ENCODE results near the gene IGF1R. TPM values are rescaled to one million over a fixed set of nuclear protein-coding genes. Genes with fewer than 3 reads are reported as not detected.
"Not testable (repeated sequence)": the region's sequence is repeated elsewhere in the genome, so short reads cannot be mapped to it uniquely, and the experiment has no call there.

The IGF1R gene
- total RNA-seq, 1 experiment from 2014 or later, result 87.9 TPM

DNA sequence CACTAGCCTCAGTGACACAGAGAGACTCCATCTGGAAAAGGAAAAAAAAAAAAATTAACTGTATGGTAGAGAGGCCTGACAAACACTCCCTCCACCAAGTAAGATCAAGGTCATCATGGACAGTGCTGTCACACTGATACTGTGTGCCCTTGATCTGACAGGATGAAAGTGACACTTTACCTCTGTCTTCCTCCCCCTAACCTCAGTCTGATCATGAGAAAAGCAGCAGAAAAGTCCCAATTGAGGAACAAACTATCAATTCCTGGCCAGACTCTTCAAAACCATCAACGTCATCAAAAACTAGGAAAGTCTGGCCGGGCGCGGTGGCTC, 332.5 kb downstream of the IGF1R start:
- in situ Hi-C loops (cut with HindIII; ENCODE audit: low pct_unique_long_range_greater_than_20kb, low sequenced_read_pairs), result no loop called here
- no peak for DNase-seq (ENCODE audit: low read depth)

GRCh38 chr15:98981851-98982722, 333.7 kb downstream of the IGF1R start:
- in situ Hi-C loops (cut with HindIII; ENCODE audit: low pct_unique_long_range_greater_than_20kb, low sequenced_read_pairs), result no loop called here
- DNase-seq (ENCODE audit: low read depth), result peak; percentile 84

- in situ Hi-C loops (cut with HindIII; ENCODE audit: low pct_unique_long_range_greater_than_20kb, low sequenced_read_pairs), result no loop called here
- DNase-seq (ENCODE audit: low read depth), result peak; percentile 72
Measured at GRCh38 chr15:98983334-98983733, 335.0 kb downstream of the IGF1R start.

GRCh38 chr15:98986281-98986680, 337.9 kb downstream of the IGF1R start:
- in situ Hi-C loops (cut with HindIII; ENCODE audit: low pct_unique_long_range_greater_than_20kb, low sequenced_read_pairs), result no loop called here
- DNase-seq (ENCODE audit: low read depth), result no peak

- in situ Hi-C loops (cut with HindIII; ENCODE audit: low pct_unique_long_range_greater_than_20kb, low sequenced_read_pairs), result no loop called here
- no peak for DNase-seq (ENCODE audit: low read depth)
Measured at GRCh38 chr15:98994892-98995291, 346.6 kb downstream of the IGF1R start.

DNA sequence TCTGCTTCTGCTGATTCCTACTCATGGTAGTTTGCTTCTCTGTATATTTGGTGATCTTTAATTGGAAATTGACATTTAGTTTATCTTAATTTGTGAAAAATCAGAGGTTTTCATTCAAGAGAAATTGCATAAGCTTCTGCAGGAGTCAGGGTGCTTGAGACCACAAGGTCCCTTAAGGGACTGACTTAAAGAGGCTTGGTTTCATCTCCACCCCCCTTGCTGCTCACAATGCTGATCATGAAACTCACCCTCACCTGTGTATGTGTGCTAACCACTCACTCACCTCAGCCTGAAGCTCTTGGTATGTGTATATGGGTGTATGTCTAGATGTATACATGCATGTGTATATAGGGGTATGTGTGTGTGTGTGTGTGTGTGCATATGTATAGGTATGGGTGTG, 347.8 kb downstream of the IGF1R start:
- in situ Hi-C loops (cut with HindIII; ENCODE audit: low pct_unique_long_range_greater_than_20kb, low sequenced_read_pairs), result no loop called here
- no peak for DNase-seq (ENCODE audit: low read depth)

DNA sequence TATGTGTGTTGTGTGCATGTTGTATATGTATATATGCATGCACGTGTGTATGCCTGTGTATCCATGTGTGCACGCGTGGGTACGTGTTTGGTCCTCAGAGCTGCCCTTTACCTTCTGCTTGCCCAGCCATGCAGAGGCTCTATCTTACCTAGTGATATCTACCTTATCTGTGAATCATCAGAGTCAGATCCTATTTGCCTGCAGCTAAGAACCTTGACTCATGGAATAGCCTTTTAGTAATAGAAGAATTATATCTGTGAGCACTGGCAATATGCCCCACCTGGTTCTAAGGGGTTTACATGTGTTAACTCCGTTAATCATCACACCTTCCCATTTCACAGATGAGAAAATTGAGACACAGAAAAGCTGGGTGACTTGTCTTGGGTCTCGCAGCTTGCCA, 348.3 kb downstream of the IGF1R start:
- DNase-seq (ENCODE audit: low read depth), result no peak
- in situ Hi-C loops (cut with HindIII; ENCODE audit: low pct_unique_long_range_greater_than_20kb, low sequenced_read_pairs), result no loop called here

DNA sequence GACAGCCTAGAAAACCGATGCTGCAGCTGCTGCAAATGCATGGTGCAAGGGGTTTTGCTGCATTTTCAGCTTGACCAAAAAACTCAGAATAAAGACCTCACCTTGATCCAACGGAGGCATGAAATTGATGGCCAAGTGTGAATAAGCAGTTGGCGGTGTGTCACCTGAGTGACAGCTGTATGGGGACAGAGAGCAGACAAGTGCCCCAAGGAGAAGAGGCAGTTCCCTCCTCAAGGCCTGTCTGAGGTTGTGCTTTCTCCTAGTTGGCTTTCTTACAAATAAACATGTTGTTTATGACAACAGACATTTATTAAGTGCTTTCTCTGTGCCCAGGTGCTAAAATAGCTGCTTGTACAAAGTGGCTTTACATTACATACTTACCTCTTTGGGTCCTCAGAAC, 349.0 kb downstream of the IGF1R start:
- in situ Hi-C loops (cut with HindIII; ENCODE audit: low pct_unique_long_range_greater_than_20kb, low sequenced_read_pairs), result no loop called here
- no peak for DNase-seq (ENCODE audit: low read depth)

GRCh38 chr15:98997755-98998154, 349.4 kb downstream of the IGF1R start:
- DNase-seq (ENCODE audit: low read depth), result no peak
- in situ Hi-C loops (cut with HindIII; ENCODE audit: low pct_unique_long_range_greater_than_20kb, low sequenced_read_pairs), result no loop called here

DNA sequence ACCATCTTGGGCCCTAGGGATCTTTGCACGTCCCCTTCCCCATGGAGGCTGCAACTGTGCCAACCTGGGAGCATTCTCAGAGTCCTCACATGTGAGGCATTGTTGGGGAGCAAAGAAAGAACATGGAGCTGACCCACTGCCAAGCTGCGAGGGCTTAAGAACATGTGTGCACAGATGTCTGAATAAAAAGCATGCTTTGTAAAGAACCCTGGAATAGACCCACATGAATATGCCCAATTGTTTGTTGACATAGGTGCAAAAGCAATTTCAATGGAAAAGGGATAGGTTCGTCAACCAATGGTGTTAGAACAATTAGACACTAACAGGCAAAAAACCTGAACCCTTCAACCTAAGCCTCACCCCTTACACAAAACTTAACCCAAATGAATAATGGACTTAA, 349.9 kb downstream of the IGF1R start:
- DNase-seq (ENCODE audit: low read depth), result no peak
- in situ Hi-C loops (cut with HindIII; ENCODE audit: low pct_unique_long_range_greater_than_20kb, low sequenced_read_pairs), result no loop called here

GRCh38 chr15:98999233-98999632, 350.9 kb downstream of the IGF1R start:
- DNase-seq (ENCODE audit: low read depth), result no peak
- in situ Hi-C loops (cut with HindIII; ENCODE audit: low pct_unique_long_range_greater_than_20kb, low sequenced_read_pairs), result no loop called here

- DNase-seq (ENCODE audit: low read depth), result no peak
- in situ Hi-C loops (cut with HindIII; ENCODE audit: low pct_unique_long_range_greater_than_20kb, low sequenced_read_pairs), result no loop called here
Measured at GRCh38 chr15:99002226-99002625, 353.9 kb downstream of the IGF1R start.

- DNase-seq (ENCODE audit: low read depth); in situ Hi-C loops (cut with HindIII; ENCODE audit: low pct_unique_long_range_greater_than_20kb, low sequenced_read_pairs): not testable (repeated sequence)
Measured at GRCh38 chr15:99003317-99003716, 355.0 kb downstream of the IGF1R start.

GRCh38 chr15:99004998-99005974, 356.9 kb downstream of the IGF1R start:
- DNase-seq (ENCODE audit: low read depth); in situ Hi-C loops (cut with HindIII; ENCODE audit: low pct_unique_long_range_greater_than_20kb, low sequenced_read_pairs): not testable (repeated sequence)

DNA sequence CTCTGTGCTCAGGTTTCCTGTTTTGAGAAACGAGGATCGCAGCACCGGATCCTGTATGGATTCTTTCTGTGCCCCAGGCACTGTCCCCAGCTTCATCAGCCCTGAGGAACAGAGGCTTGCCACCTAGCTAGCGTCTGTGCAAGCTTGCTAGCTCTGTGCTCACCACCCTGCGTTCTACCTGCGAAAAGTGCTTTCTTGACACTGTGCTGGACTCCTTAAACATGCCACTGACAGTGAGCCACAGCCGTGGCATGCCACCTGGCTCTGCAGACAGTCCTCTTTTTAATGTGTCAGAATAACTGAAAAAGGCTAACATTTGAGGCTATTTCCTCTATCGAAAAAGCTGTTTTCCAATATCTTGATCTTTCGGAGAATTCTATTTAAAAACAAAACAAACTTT, 357.8 kb downstream of the IGF1R start:
- in situ Hi-C loops (cut with HindIII; ENCODE audit: low pct_unique_long_range_greater_than_20kb, low sequenced_read_pairs), result no loop called here

DNA sequence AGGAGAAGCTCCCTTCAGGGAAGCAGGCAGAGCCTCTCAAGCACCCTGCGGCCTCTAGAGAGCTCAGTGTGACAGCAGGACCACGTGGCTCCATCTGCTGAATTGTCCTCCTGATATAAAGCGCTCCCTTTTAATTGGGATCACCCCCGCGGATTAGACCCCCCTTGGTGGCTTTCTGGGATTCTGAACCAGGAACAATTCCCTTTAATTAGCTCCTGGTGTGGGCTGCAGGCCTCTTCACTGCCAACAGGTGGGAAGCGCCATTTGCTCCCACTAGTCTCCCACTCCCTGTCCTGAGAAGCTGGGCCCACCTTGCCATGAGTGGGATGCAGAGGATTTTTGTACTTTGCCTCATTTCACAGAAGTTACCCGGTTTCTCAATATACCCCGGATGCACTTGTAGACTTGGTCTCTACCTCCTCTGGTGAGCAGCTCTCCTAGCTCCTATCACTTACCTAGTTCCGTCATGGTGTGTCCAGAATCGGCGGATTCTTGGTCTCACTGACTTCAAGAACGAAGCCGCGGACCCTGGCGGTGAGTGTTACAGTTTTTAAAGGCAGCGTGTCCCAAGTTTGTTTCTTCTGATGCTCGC, 358.7 kb downstream of the IGF1R start:
- no peak for DNase-seq (ENCODE audit: low read depth)
- in situ Hi-C loops (cut with HindIII; ENCODE audit: low pct_unique_long_range_greater_than_20kb, low sequenced_read_pairs), result no loop called here

More for the DNA sequence above, 357.8 kb downstream of the IGF1R start:
- no peak for DNase-seq (ENCODE audit: low read depth)

DNA sequence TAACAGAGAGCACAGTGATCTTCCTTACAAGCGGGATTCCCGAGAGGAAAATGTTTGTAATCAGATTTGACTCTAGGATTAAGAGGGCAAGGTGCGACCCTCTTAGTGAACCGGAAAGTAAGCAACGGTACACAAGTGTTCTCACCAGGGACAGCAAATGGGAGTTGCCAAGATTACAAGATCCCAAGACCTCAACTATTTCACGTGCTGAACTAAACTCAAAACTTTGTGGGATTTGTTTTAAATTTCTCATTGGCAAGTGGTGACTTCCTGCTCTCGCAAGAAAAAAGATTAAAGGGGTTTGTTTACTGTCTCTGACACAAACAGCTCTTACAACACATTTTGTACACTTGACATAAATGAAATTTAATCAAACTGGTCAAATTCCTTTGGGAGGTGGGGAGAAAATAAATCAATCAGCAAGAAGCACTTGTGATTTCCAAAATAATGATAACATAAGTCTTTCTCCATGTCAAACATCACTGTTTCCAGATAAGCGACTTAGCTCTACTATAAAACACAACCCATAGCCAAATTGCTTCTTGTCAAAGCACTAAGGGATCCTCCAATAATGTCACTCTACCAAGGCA, 361.5 kb downstream of the IGF1R start:
- no peak for DNase-seq (ENCODE audit: low read depth)
- in situ Hi-C loops (cut with HindIII; ENCODE audit: low pct_unique_long_range_greater_than_20kb, low sequenced_read_pairs), result no loop called here

DNA sequence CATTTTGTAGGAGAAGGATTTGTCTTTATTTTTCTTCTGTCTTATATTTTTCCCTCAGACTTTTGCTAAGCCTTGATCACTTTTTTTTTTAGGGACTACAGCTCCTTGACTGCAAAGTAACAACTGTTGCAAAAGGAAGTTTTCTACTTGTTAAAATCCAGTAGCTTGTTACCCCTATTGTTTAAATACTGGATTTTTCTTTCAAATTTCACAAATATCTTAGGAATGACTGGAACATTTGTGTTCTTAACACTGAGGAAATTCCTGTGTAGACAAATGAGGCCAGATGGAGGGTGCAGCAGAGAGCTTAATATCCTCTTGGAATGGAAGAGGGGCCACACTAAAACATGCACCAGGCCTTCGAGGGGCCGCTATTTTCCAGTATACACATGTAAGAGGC, 362.4 kb downstream of the IGF1R start:
- in situ Hi-C loops (cut with HindIII; ENCODE audit: low pct_unique_long_range_greater_than_20kb, low sequenced_read_pairs), result no loop called here
- no peak for DNase-seq (ENCODE audit: low read depth)

Data from Caki2 (cell line).